T-cell (primary cell): ENCODE measurements around the gene MICAL3. TPM values are rescaled to one million over a fixed set of nuclear protein-coding genes. Genes with fewer than 3 reads are reported as not detected.

ENCODE experiments used
- ATAC-seq, 4 experiments: fragments of 200-7000 bp in 3 of 4; fragments of 150-1000 bp in 1 of 4; cut with Tn5 transposase; replicated peaks in 1 of 4; 1 replicate in 3 of 4; 2 replicates in 1 of 4; pipeline ENCODE4 v1.10.0; 2021; ENCODE audit warnings: moderate library complexity in 3 of 4, mild to moderate bottlenecking in 2 of 4, moderate number of reproducible peaks in 1 of 4
- CTCF ChIA-PET, 2 donors: fragments of 300-600 bp; sonication (Branson Sonifier 250); formaldehyde crosslinking; loops; one replicate each; lab custom pipeline; 2022; ENCODE audit warnings: antibody characterized with exemption in 2 of 2; lab: Charles Lee
- POLR2A ChIA-PET, 2 donors: fragments of 300-600 bp; sonication (Branson Sonifier 250); formaldehyde crosslinking; loops; one replicate each; lab custom pipeline; 2022; ENCODE audit warnings: antibody characterized with exemption in 2 of 2; lab: Charles Lee
- DNase-seq, 35 experiments: peaks; one replicate each; pipeline versions ENCODE4 v3.0.0 to v3.0.0-alpha.2; 2013 to 2023
- H3K27ac ChIP-seq: one replicate; pipeline ENCODE4 v1.5.1; 2013; ENCODE audit warnings: low read length
- H3K27me3 ChIP-seq, 2 experiments: replicated peaks in 1 of 2; 1 replicate in 1 of 2; 2 replicates in 1 of 2; pipeline versions ENCODE4 v1.6.1 to v1.7.0; 2013; ENCODE audit warnings: low read length in 1 of 2, mixed read lengths in 1 of 2; ENCODE audit not compliant: control insufficient read depth in 2 of 2, insufficient read depth in 2 of 2; ENCODE audit errors: extremely low read depth in 1 of 2
- H3K36me3 ChIP-seq, 2 donors: 1 replicate in 1 of 2; 2 replicates in 1 of 2; pipeline versions ENCODE4 v1.6.1 to v1.7.0; 2013; ENCODE audit warnings: low read length in 1 of 2; ENCODE audit not compliant: control insufficient read depth in 2 of 2, insufficient read depth in 1 of 2; ENCODE audit errors: extremely low read depth in 1 of 2
- H3K4me1 ChIP-seq, 2 experiments: 1 replicate in 1 of 2; 2 replicates in 1 of 2; pipeline versions ENCODE4 v1.6.1 to v1.7.0; 2013; ENCODE audit warnings: low read length in 2 of 2, mixed read lengths in 1 of 2; ENCODE audit not compliant: insufficient read depth in 2 of 2, control insufficient read depth in 1 of 2; ENCODE audit errors: extremely low read depth in 1 of 2
- H3K4me3 ChIP-seq, 2 donors: 1 replicate in 1 of 2; 2 replicates in 1 of 2; pipeline versions ENCODE4 v1.5.1 to v1.7.0; 2013; ENCODE audit warnings: mild to moderate bottlenecking in 2 of 2, low read length in 1 of 2, moderate library complexity in 1 of 2; ENCODE audit not compliant: control insufficient read depth in 1 of 2; ENCODE audit errors: extremely low read depth in 1 of 2
- H3K9me3 ChIP-seq: 2 replicates; pipeline ENCODE4 v1.7.0; 2013
- H3K27ac Mint-ChIP-seq, 2 donors: one replicate each; pipeline ENCODE4 v1.8.0; 2020 to 2021; ENCODE audit warnings: mild to moderate bottlenecking in 2 of 2, mixed read lengths in 2 of 2
- H3K27me3 Mint-ChIP-seq, 2 donors: one replicate each; pipeline ENCODE4 v1.8.0; 2021 to 2022; ENCODE audit warnings: mixed read lengths in 2 of 2
- H3K36me3 Mint-ChIP-seq: one replicate; pipeline ENCODE4 v1.8.0; 2021; ENCODE audit warnings: mixed read lengths
- H3K4me1 Mint-ChIP-seq, 3 donors: one replicate each; pipeline ENCODE4 v1.8.0; 2020 to 2022; ENCODE audit warnings: mixed read lengths in 3 of 3, mild to moderate bottlenecking in 1 of 3
- H3K4me3 Mint-ChIP-seq, 3 donors: one replicate each; pipeline ENCODE4 v1.8.0; 2020 to 2022; ENCODE audit warnings: mild to moderate bottlenecking in 3 of 3, mixed read lengths in 3 of 3, moderate library complexity in 3 of 3
- H3K9me3 Mint-ChIP-seq, 3 donors: one replicate each; pipeline ENCODE4 v1.8.0; 2020 to 2022; ENCODE audit warnings: mixed read lengths in 3 of 3
- WGBS: methylation state at CpG from one replicate; pipeline ENCODE4 v1.1.5; 2013; ENCODE audit warnings: missing lambda C conversion rate; ENCODE audit not compliant: insufficient coverage; 5-methylcytosine and 5-hydroxymethylcytosine counted together
- total RNA-seq, 35 experiments: library from RNA in 6 of 35; stranded (reverse) in 6 of 35; fragments of 120-200 nt in 1 of 35; gene quantifications; one replicate each; pipeline versions ENCODE4 v1.2.1 to v1.2.4 and lab custom pipeline; 2013 to 2026

Gene MICAL3
- total RNA-seq, 5 donors from 2014 or later (not counting 1 experiment from before 2014, with no cell fraction given) = 19.1 to 37.5 (median 22.3) TPM

- Histone ChIP-seq H3K4me1 (peaks cover 0 to 8% of the 10 kb centered on the region in 2 experiments), H3K27me3 (no peaks in the 10 kb centered on the region), H3K9me3 (no peaks in the 10 kb centered on the region), H3K36me3 (peaks cover 37 to 52% of the 10 kb centered on the region in 2 donors), H3K4me3 (no peak overlapping the region), H3K27ac (no peak overlapping the region)
- CTCF ChIA-PET = interaction anchor here (0.6 to 2.5 kb wide), 13 partner anchors 10 to 403 kb away, joined by 3 to 19 read pairs (median 5); partner anchors contain the start of gene PEX26 (in 1 of the 2)
- Mint-ChIP-seq H3K27ac (no peak overlapping the region), H3K9me3 (no peaks in the 10 kb centered on the region), H3K36me3 (peaks cover 10% of the 10 kb centered on the region), H3K4me3 (no peak overlapping the region), H3K27me3 (no peaks in the 10 kb centered on the region), H3K4me1 (peaks cover 0 to 7% (median 6%) of the 10 kb centered on the region in 3 donors)
- ATAC-seq = no peak
- 86% methylated on average over 12 of the region's 18 CpGs for WGBS
- POLR2A ChIA-PET = interaction anchor here in 1 of 2 donors (0.7 kb wide), 1 partner anchor 42 kb away, joined by 3 read pairs; no protein-coding TSS in a partner anchor
- no peak for DNase-seq
Observed at GRCh38 chr22:17741866-17742526, 282.4 kb downstream of the MICAL3 start.

GRCh38 chr22:17739196-17739975 is 285.0 kb downstream of the MICAL3 start:
- Mint-ChIP-seq H3K9me3 (no peaks in the 10 kb centered on the region), H3K36me3 (peaks cover 10% of the 10 kb centered on the region)
- ATAC-seq = no peak

GRCh38 chr22:17738386-17739128 is 285.8 kb downstream of the MICAL3 start:
- Mint-ChIP-seq H3K9me3 (no peaks in the 10 kb centered on the region), H3K4me3 (no peak overlapping the region), H3K36me3 (peaks cover 14% of the 10 kb centered on the region), H3K27ac (no peak overlapping the region), H3K27me3 (no peaks in the 10 kb centered on the region), H3K4me1 (peaks cover 12 to 19% (median 17%) of the 10 kb centered on the region in 3 donors)
- Histone ChIP-seq H3K9me3 (no peaks in the 10 kb centered on the region), H3K4me1 (peaks cover 0 to 9% of the 10 kb centered on the region in 2 experiments), H3K27me3 (no peaks in the 10 kb centered on the region), H3K4me3 (no peak overlapping the region), H3K27ac (no peak overlapping the region), H3K36me3 (peaks cover 38 to 70% of the 10 kb centered on the region in 2 donors)
- ChIA-PET CTCF (no interaction called here), POLR2A (no interaction called here)
- ATAC-seq (no peak), DNase-seq (no peak)
- WGBS = 97% methylated on average over 17 of the region's 21 CpGs

More at GRCh38 chr22:17739196-17739975, 285.0 kb downstream of the MICAL3 start:
- Histone ChIP-seq H3K27ac (no peak overlapping the region), H3K9me3 (no peaks in the 10 kb centered on the region), H3K4me3 (no peak overlapping the region), H3K27me3 (no peaks in the 10 kb centered on the region), H3K36me3 (peaks cover 38 to 68% of the 10 kb centered on the region in 2 donors), H3K4me1 (peaks cover 0 to 9% of the 10 kb centered on the region in 2 experiments)
- CTCF ChIA-PET = no interaction called here
- H3K4me3 Mint-ChIP-seq = no peak overlapping the region
- no peak overlapping the region for H3K27ac Mint-ChIP-seq
- H3K27me3 Mint-ChIP-seq = no peaks in the 10 kb centered on the region
- peaks cover 4 to 10% (median 9%) of the 10 kb centered on the region in 3 donors for H3K4me1 Mint-ChIP-seq
- 97% methylated on average over 31 of the region's 36 CpGs for WGBS
- POLR2A ChIA-PET = no interaction called here
- no peak for DNase-seq

Other genes starting within 250 kb of the MICAL3 start
- gene PEX26, start 53.4 kb upstream of the MICAL3 start, total RNA-seq = 10 to 100 TPM; 30.2 to 42.7 (median 39.8) TPM
- gene TUBA8, start 86.2 kb upstream of the MICAL3 start, total RNA-seq = 1 to 10 TPM; 1.5 to 3.3 (median 2.6) TPM
- gene USP18, start 125.6 kb upstream of the MICAL3 start, total RNA-seq = 1 to 10 TPM; 2.8 to 6.0 (median 4.7) TPM